Fibroblast of lung (primary cell): ENCODE data around the gene SLC9A3. TPM values are rescaled to one million over a fixed set of nuclear protein-coding genes. Genes with fewer than 3 reads are reported as not detected.

Source experiments
- DNase-seq, 2 donors: peaks; one replicate each; pipeline versions ENCODE4 v3.0.0 to v3.0.0-alpha.2; 2010; ENCODE audit warnings: low read depth in 2 of 2
- H2AFZ ChIP-seq: 2 replicates; pipeline ENCODE4 v1.5.1; 2012; ENCODE audit warnings: low read length, control low read depth, inconsistent platforms
- H3K27ac ChIP-seq: 2 replicates; pipeline ENCODE4 v1.5.1; 2011; ENCODE audit warnings: low read length, control low read depth; ENCODE audit not compliant: insufficient read depth
- H3K27me3 ChIP-seq: 2 replicates; pipeline ENCODE4 v1.5.1; 2011; ENCODE audit warnings: mild to moderate bottlenecking, low read length; ENCODE audit not compliant: control insufficient read depth, insufficient read depth
- H3K36me3 ChIP-seq: 2 replicates; pipeline ENCODE4 v1.5.1; 2011; ENCODE audit warnings: low read length; ENCODE audit not compliant: control insufficient read depth, insufficient read depth
- H3K4me1 ChIP-seq: 2 replicates; pipeline ENCODE4 v1.5.1; 2011; ENCODE audit warnings: low read length; ENCODE audit not compliant: control insufficient read depth, insufficient read depth; ENCODE audit errors: extremely low read depth
- H3K4me2 ChIP-seq: 2 replicates; pipeline ENCODE4 v1.5.1; 2011; ENCODE audit warnings: low read length, control low read depth; ENCODE audit not compliant: insufficient read depth; ENCODE audit errors: extremely low read depth
- H3K4me3 ChIP-seq, 4 experiments: fragments of 200-600 bp in 1 of 4; sonication (generic) in 1 of 4; replicated peaks in 1 of 4; 2 replicates each; pipeline ENCODE4 v1.5.1; 2011 to 2016; ENCODE audit warnings: low read length in 4 of 4, low read depth in 3 of 4, mild to moderate bottlenecking in 3 of 4, control low read depth in 2 of 4, inconsistent platforms in 1 of 4, mixed read lengths in 1 of 4; ENCODE audit not compliant: insufficient read depth in 1 of 4; ENCODE audit errors: control extremely low read depth in 1 of 4
- H3K79me2 ChIP-seq: 2 replicates; pipeline ENCODE4 v1.5.1; 2012; ENCODE audit warnings: mild to moderate bottlenecking, low read length, inconsistent platforms; ENCODE audit not compliant: control insufficient read depth, insufficient read depth
- H3K9ac ChIP-seq: 2 replicates; pipeline ENCODE4 v1.5.1; 2011; ENCODE audit warnings: mild to moderate bottlenecking, low read length, control low read depth; ENCODE audit not compliant: insufficient read depth
- H3K9me3 ChIP-seq: 2 replicates; pipeline ENCODE4 v1.5.1; 2012; ENCODE audit warnings: low read depth, low read length; ENCODE audit not compliant: control insufficient read depth, insufficient read depth
- H4K20me1 ChIP-seq: 2 replicates; pipeline ENCODE4 v1.5.1; 2011; ENCODE audit warnings: low read length; ENCODE audit not compliant: control insufficient read depth, insufficient read depth; ENCODE audit errors: extremely low read depth
- CTCF ChIP-seq, 2 donors: IDR thresholded peaks in 1 of 2; conservative IDR thresholded peaks in 1 of 2; 1 replicate in 1 of 2; 2 replicates in 1 of 2; pipeline ENCODE4 v1.5.1; 2011 to 2012; ENCODE audit warnings: low read length in 2 of 2, control low read depth in 1 of 2, inconsistent platforms in 1 of 2, low read depth in 1 of 2, mild to moderate bottlenecking in 1 of 2
- EZH2 ChIP-seq: IDR thresholded peaks from 2 replicates; pipeline ENCODE4 v1.5.1; 2012; ENCODE audit warnings: low read length, control low read depth, mild to moderate bottlenecking; ENCODE audit errors: missing control alignments
- polyA plus RNA-seq, 2 donors: library from polyadenylated mRNA; depleted of rRNA in 1 of 2; stranded (reverse) in 1 of 2; unstranded in 1 of 2; fragments of >200 nt; gene quantifications; 2 replicates each; pipeline ENCODE4 v1.2.1, GENCODE V29; 2011 to 2012; ENCODE audit warnings: missing spikeins in 1 of 2
- total RNA-seq: library from RNA; depleted of rRNA; stranded (reverse); fragments of >200 nt; gene quantifications from 2 replicates; pipeline ENCODE4 v1.2.1, GENCODE V29; 2014

Gene SLC9A3
- total and polyA plus RNA-seq, 2 donors (not counting 1 experiment from before 2014, with no cell fraction given), result 0.50 to 0.84 TPM

DNA sequence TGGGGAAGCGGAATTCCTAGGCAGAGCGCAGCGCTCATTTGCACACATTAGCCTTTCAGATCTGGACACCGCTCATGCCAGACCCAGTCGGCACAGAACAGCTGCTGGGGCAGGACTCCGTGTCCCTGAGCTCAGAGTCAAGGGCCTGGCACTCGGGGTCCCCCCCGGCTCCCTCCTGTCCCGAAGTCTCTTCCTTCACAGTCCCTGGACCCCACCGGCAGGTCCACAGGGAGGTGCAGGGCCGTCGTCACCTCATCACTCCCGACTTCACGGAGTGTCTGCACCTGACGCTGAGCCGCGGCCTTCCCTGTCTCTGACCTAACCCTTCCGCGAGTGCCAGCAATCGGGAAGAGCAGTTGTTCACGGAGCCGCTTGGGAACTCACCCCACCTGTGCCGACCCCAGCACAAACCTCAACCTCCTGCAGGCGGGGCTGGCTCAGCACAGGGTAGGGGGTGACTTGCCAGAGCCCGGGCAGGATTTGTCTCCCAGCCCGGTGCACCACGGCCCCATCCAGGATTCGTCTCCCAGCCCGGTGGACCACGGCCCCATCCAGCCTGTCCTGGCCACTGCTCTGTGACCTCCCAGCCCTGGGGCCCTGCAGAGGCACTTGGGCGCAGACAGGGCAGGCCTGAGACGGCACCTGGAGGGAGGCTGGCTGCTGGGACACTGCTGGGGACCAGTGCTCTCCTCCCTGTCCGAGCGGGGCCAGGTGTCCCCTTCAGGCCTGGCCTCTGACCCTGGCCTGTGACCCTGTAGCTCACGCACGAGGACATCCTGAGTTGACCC lies 9.9 kb upstream of the SLC9A3 start:
- Histone ChIP-seq H3K27ac (no peak overlapping the region), H3K4me1 (no peaks in the 10 kb centered on the region), H3K4me2 (no peak overlapping the region), H3K27me3 (peaks cover 17% of the 10 kb centered on the region), H3K9ac (no peak overlapping the region), H3K4me3 (no peak overlapping the region), H4K20me1 (no peaks in the 10 kb centered on the region), H2AFZ (no peak overlapping the region), H3K36me3 (no peaks in the 10 kb centered on the region), H3K9me3 (no peaks in the 10 kb centered on the region), H3K79me2 (no peaks in the 10 kb centered on the region)
- no peak for TF ChIP-seq CTCF (conservative IDR thresholded peaks at IDR 0.05 in 1 of 2, IDR thresholded peaks at IDR 0.05 in 1 of 2; ENCODE audit: low read depth in 1 of 2, low read length in 2 of 2)
- DNase-seq, result no peak

- TF ChIP-seq EZH2 (no peak), CTCF (conservative IDR thresholded peaks at IDR 0.05 in 1 of 2, IDR thresholded peaks at IDR 0.05 in 1 of 2; ENCODE audit: low read depth in 1 of 2, low read length in 2 of 2) (no peak)
- Histone ChIP-seq H3K9me3 (no peaks in the 10 kb centered on the region), H3K27me3 (peaks cover 15% of the 10 kb centered on the region), H3K4me2 (no peak overlapping the region), H2AFZ (no peak overlapping the region), H3K27ac (no peak overlapping the region), H3K4me3 (no peak overlapping the region), H3K9ac (no peak overlapping the region), H4K20me1 (no peaks in the 10 kb centered on the region), H3K4me1 (no peaks in the 10 kb centered on the region), H3K79me2 (no peaks in the 10 kb centered on the region), H3K36me3 (no peaks in the 10 kb centered on the region)
- DNase-seq, result no peak
These were observed 9.2 kb upstream of the SLC9A3 start for GRCh38 chr5:533243-533954.

DNA sequence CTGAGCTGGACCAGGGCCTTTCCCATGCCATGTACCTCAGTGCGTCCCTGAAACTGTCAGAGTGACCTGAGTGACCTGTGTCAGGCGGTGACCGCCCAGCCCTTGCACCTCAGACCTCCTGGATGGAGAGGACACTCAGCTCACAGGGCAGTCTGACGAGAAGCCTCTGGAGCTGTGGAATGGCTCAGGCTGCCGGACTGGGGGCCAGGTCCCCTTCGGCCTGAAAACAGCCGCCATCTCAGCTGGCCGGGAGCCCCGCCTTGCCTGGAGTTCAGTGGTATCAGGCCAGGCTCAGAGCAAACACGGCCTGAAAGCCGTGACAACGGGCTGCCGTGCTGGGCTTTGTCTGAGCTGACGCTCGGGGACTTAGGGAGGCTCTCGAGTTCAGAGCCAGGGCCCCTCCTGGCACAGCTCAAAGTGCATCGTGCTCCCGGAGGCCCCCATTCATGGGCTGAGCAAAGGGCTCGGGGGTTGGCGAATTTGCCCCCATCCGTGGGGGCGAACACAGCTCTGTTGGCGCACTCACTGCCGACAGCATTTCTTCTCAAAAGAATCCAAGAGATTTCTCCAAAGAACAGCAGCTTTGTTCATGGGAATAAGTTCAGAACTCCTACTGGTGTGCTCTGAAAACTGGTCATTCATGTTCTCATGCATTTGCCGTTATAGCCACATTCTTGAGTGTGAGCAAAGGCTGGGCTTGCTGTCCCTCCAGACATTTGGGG lies 8.4 kb upstream of the SLC9A3 start:
- H3K9ac ChIP-seq, result no peak overlapping the region
- H3K79me2 ChIP-seq, result no peaks in the 10 kb centered on the region
- H3K9me3 ChIP-seq, result no peaks in the 10 kb centered on the region
- H3K4me2 ChIP-seq, result no peak overlapping the region
- H3K4me3 ChIP-seq, result no peak overlapping the region
- no peak overlapping the region for H3K27ac ChIP-seq
- no peaks in the 10 kb centered on the region for H4K20me1 ChIP-seq
- no peaks in the 10 kb centered on the region for H3K36me3 ChIP-seq
- no peaks in the 10 kb centered on the region for H3K4me1 ChIP-seq
- no peak overlapping the region for H2AFZ ChIP-seq
- no peak for TF ChIP-seq CTCF (conservative IDR thresholded peaks at IDR 0.05 in 1 of 2, IDR thresholded peaks at IDR 0.05 in 1 of 2; ENCODE audit: low read depth in 1 of 2, low read length in 2 of 2)
- TF ChIP-seq EZH2, result no peak
- H3K27me3 ChIP-seq, result peaks cover 17% of the 10 kb centered on the region
- DNase-seq, result no peak
